Endometrium (tissue), 2 donors: ENCODE data around the gene OSBPL1A.
"Not testable (repeated sequence)": the region's sequence is repeated elsewhere in the genome, so short reads cannot be mapped to it uniquely, and the experiment has no call there.

Experiments used
- FAIRE-seq: peaks from 2 replicates; lab custom pipeline; 2012; peaks lifted over from hg19 to GRCh38; lab: Jason Lieb, UNC
- donor health status: control.
- donor health status: control.

The OSBPL1A gene

GRCh38 chr18:24397131-24397693 is 412 bp downstream of the OSBPL1A start:
- FAIRE-seq, result peak; percentile 63

- no peak for FAIRE-seq
Observed at GRCh38 chr18:24396082-24396633, 1.5 kb downstream of the OSBPL1A start.

DNA sequence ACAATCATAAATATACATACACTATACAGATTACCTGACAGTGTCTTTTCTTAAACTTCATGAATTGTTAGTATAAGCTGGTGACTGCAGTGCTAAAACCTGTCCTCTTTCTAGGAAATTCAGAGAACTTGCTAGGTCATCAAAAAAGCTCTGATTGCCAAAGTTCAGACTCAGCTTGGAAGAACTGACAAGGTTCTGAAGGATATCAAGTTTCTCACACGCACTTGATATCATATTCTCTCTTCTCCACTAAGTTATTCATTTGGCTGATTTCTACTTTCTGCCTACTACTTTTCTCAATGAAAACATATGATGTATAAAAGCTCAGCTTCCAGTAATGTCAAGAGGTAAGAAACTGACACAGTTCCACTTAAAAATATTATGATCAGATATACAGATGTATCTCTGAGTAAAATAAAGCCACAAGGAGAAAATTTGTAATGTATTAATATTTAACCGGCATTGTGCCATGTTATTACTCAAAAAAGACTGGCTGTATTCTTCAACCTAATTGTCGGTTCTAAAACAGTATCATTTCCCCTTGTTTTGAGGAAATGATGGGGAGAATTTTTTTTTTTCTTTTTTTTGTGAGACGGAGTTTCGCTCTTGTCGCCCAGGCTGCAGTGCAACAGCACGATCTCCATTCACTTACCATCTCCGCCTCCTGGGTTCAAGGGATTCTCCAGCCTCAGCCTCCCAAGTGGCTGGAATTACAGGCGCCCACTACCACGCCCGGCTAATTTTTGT is 2.4 kb downstream of the OSBPL1A start:
- FAIRE-seq, result no peak

- FAIRE-seq, result peak; percentile 80
Observed at GRCh38 chr18:24388957-24389356, 8.7 kb downstream of the OSBPL1A start.

GRCh38 chr18:24386681-24387080 is 10.9 kb downstream of the OSBPL1A start:
- FAIRE-seq, result no peak

DNA sequence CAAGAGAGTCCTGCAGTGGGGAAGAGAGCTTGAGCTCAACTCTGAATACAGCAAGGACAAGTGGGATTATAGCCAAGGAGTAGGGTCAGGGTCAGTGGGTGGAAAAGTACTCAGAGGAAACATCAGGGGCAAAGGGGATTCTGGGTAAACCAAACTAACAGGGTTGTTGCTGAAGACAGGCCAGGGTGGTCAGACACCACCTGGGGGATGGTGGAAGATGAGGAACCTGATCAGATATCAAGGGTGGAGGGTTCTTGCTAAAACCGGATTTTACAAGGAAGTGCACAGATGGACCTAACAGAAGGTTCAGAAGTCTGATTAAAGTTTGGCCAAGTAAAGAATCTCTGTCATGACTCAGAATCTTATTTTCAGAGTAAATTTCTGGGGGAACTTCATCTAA is 16.5 kb downstream of the OSBPL1A start:
- FAIRE-seq, result no peak

- FAIRE-seq, result no peak
Observed at GRCh38 chr18:24380163-24380747, 17.4 kb downstream of the OSBPL1A start.

GRCh38 chr18:24378598-24378997 is 19.0 kb downstream of the OSBPL1A start:
- FAIRE-seq, result no peak

DNA sequence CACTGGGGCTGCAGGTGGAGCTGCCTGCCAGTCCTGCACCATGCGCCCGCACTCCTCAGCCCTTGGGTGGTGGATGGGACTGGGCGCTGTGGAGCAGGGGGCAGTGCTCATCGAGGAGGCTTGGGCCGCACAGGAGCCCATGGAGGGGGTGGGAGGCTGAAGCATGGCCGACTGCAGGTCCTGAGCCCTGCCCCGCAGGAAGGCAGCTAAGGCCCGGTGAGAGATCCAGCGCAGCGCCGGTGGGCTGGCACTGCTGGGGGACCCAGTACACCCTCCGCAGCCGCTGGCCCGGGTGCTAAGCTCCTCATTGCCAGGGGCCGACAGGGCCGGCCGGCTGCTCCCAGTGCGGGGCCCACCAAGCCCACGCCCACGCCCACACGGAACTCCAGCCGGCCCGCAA is 21.1 kb downstream of the OSBPL1A start:
- FAIRE-seq, result not testable (repeated sequence)

DNA sequence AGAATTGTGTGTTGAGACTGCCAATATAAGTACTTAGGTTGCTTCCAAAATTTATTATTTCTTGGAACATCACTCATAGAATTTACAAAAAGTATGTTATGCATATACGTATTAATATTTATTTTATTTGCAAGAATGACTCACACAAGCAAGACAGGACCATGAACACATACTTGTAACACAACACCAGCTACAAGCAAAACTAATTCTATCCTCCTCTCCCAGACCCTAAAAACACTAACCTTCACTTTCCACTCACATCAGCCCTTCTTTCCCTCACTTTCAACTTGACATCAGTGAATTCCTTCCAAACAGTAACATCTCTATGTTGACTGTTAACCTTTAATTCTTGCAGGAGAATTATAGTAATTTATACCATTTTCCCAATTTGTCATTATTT is 24.3 kb downstream of the OSBPL1A start:
- FAIRE-seq, result no peak

- no peak for FAIRE-seq
Observed at GRCh38 chr18:24372279-24372872, 25.2 kb downstream of the OSBPL1A start.

GRCh38 chr18:24370120-24370519 is 27.5 kb downstream of the OSBPL1A start:
- no peak for FAIRE-seq

- FAIRE-seq, result no peak
Observed at GRCh38 chr18:24369426-24369825, 28.2 kb downstream of the OSBPL1A start.

GRCh38 chr18:24368749-24369148 is 28.9 kb downstream of the OSBPL1A start:
- no peak for FAIRE-seq

DNA sequence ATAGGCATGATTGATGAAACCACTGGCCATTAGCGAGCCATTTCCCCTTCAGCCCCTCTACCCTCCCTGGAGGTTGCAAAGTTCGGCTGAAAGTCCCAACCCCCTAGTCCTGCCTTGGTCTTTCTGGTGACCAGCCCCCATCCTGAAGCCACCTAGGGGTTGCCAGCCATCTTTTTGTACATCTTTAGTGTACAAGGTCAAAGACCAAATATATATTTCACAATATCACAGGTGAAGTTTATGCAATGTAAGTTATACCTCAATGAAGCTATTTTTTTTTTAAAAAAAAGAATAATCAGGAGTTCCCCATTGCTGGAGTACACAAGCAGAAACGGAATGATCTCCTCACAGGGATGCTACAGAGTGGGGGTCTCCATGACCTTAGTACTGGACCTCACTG is 31.3 kb downstream of the OSBPL1A start:
- no peak for FAIRE-seq

- FAIRE-seq, result no peak
Observed at GRCh38 chr18:24364177-24364576, 33.4 kb downstream of the OSBPL1A start.

- no peak for FAIRE-seq
Observed at GRCh38 chr18:24362757-24363156, 34.9 kb downstream of the OSBPL1A start.

GRCh38 chr18:24359787-24360530 is 37.7 kb downstream of the OSBPL1A start:
- peak; percentile 79 for FAIRE-seq

- FAIRE-seq, result no peak
Observed at GRCh38 chr18:24354278-24354677, 43.3 kb downstream of the OSBPL1A start.

DNA sequence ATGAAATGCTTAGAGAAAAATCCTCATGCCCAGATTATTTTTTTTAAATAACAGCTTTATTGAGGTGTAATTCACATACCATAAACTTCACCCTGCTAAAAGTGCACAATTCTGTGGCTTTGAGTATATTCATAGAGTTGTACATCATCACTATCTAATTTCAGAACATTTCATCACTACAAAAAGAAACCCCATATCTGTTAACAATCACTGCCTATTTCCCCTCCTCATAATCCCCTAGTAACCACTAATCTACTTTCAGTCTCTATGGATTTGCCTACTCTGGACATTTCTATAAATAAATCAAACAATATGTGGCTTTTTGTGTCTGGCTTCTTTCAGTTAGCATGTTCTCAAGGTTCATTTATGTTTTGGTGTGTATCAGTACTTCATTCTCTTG is 51.4 kb downstream of the OSBPL1A start:
- no peak for FAIRE-seq

DNA sequence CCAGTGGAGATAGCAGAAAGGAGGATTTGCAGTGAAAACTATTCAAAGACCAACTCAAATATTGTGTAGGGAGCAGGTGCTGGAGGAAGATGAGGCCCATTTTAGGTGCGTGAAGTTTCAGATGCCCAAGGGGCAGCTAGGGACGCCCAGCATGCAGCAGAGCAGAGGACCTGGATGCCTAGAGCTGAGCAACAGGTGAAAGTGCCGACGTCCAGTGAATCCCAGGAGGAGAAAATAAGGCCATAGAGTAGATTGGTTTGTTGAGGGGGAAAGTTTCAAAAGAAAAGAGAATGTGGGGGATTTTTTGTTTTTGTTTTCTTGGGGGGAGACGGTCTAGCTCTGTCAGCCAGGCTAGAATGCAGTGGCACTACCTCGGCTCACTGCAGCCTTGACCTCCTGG is 53.1 kb downstream of the OSBPL1A start:
- no peak for FAIRE-seq

DNA sequence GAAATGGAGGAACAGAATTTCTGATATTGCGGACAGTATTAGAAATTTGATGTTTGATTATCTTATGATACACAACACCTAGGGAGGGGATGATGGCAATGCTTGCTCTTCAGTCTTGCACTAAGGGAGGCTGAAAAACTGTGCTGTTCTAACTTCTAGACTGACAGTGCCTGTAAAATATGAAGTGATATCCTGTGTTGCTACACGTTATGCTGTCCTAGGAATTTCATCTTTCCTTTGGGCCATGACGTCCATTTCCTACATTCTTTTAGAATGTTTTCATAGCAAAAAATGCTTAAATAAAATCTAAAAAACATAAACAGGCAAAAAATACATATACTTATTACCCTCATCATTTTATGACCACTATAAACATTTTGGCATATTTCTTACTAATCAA is 55.3 kb downstream of the OSBPL1A start:
- FAIRE-seq, result no peak
